NCI-H2029 treated with DMSO at 0.1 percent for 48 hours (cell line): ENCODE results near the gene DOCK2.
"Not testable (repeated sequence)": the region's sequence is repeated elsewhere in the genome, so short reads cannot be mapped to it uniquely, and the experiment has no call there.

Experiments
- DNase-seq: peaks from one replicate; lab custom pipeline; 2025; lab: John Stamatoyannopoulos, UW

DOCK2 gene

DNA sequence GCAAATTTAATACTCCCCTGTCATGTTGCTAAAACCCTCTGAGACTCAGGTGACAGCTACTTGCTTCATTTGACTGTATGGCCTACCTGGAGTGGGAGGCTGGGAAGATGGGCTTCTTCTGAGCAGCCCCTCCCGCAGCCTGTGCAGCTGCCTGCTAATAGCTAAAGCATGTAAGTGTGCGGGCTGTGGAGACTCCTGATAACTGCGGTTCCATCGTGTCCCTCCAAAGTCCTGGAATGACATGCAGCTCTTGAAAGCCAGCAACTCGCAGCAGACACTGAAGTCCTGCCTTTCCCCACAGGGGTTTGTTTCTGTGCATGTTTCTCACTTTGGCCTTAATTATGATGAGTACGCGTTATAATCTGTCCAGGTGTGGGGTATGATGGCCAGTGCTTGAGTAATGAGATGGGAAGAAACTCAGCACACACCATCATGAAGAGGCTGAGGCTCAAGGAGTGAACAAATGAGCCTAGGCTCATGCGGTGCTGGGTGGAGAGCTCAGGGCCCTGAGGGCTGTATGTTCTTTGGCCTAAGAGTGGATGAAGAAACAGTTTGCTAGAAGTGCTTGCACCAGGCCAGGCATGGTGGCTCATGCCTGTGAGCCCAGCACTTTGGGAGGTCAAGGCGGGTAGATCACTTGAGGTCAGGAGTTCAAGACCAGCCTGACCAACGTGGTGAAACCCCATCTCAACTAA lies 119.1 kb downstream of the DOCK2 start:
- no peak for DNase-seq

DNA sequence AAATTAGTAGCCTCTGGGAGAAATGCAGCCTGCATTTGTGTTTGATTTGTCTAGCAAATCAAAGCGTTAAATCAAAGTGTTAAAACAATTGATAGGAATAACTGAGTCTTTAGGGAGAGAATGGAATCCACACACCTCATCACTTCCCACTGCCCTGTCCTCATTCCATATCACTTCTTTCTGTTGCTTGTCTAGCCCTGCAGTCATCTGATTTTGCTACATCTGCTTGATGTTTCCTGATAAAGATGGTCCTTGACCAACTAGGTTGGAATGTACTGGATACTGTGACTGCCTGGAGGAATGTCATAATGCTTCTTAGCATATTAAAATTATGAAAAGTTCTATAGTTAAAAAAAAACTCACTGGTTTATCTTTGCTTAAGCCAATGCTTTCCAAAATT lies 119.9 kb downstream of the DOCK2 start:
- no peak for DNase-seq

DNA sequence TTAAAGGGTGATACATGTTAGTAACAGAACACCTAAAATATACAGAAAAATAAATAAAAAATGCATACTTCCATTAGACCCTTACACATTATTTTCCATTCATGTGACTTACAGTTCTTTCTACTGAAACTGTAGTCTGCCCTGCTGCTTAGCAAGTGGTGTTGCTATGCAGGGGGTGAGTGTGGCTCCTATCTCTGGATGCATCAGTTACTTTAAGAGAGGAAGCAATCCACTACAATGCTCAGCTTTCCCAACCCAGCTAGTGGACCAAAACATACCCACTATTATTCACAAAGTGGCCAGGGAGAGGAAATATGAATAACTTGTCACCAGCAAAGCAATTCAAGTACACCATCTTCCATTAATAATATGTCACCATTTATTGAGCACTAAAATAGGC lies 121.8 kb downstream of the DOCK2 start:
- DNase-seq, result no peak

DNA sequence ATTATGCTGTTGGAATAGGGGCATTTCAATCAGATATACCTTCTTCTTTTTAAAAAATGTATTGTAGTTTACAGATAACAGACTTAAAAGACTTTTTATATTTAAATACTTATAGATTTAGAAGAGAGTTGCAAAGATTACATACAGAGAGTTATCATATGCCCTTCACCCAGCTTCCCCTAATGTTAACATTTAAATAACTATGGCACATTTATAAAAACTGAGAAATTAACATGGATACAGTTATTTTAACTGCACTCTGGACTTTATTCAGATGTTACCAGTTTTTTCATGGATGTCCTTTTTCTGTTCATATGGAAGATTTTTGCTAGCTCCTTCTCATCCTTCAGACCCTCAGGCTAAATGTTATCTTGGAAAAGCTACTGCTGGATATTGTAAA lies 123.2 kb downstream of the DOCK2 start:
- DNase-seq, result no peak

DNA sequence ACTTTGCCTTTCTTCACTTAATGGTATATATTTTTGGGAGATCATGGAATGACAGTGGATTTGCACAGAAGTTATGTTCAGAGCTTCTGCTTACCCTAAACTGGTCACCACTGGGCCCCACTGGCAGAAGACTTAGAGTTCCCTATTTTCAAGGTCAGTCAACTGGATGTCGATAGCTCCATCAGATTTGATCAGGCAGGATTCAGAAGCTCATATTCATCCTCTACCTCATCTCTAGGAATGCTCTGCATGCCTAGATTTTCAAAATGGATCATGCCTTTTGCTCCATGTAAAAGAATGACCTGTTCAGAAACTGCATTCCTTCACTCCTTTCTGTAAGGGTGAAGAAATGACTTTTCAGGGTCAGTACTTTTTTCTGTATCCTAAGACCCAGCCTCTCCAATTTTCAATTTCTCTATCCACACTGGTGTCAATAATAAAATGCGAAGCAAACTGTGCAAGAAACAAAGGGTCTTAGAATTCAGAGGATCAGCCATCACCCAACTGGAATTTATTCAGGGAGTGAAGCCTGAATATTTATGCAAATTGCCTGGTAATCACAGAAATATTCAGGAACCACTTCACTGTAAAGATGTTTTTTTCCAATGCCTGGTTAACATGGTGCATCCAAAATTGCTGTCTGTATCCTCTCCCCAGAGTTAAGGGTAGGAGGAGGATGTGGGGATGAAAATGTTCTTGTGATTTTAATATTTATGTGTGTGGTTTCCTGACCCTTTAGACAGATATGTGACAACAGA lies 125.4 kb downstream of the DOCK2 start:
- no peak for DNase-seq

DNA sequence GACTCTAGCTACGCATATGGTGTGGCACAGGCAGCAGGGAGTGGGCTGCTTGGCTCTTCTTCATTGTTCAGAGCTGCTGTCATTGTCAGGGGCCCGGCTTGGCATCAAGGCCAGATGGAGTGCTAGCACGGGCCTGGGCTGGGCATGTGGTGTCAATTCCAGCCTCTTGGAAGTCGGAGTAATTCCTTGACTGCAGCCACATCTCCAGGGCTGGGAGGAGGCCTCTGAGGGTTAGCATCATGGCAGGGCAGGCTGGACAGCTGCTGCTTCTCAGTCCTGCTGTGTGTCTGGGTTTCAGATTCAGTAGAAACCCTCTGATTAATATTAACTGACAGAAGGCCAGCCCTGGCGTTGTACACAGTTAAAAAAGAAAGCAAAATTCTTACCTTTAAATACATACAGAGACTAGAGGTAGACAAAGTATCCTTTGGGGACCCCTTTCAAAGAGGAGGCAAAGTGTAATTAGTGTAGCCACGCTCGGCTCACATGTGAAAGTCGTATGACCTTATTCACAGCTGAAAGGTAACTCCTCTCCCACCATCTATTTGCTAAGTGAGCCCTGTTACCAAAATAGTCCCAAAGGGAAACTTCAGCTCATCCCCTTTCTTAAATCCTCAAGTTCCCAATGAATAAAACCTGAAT lies 126.4 kb downstream of the DOCK2 start:
- no peak for DNase-seq

DNA sequence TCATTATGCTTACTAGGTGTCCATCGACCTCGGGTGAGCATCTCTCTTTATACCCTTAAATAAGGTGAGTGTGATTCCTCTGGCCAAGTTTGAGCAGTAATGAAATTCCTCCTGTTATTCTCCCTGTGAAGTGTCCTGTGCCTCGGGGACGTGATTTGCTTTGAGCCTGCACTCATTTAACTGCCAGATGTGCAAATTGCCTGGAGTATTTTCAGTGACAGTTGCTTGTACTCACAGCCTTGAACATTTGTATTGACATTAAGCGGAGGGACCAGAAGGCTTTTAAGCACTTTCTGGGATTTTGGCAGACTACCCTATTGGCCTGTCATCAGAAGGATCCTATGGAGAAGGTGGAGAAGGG lies 126.9 kb downstream of the DOCK2 start:
- no peak for DNase-seq

DNA sequence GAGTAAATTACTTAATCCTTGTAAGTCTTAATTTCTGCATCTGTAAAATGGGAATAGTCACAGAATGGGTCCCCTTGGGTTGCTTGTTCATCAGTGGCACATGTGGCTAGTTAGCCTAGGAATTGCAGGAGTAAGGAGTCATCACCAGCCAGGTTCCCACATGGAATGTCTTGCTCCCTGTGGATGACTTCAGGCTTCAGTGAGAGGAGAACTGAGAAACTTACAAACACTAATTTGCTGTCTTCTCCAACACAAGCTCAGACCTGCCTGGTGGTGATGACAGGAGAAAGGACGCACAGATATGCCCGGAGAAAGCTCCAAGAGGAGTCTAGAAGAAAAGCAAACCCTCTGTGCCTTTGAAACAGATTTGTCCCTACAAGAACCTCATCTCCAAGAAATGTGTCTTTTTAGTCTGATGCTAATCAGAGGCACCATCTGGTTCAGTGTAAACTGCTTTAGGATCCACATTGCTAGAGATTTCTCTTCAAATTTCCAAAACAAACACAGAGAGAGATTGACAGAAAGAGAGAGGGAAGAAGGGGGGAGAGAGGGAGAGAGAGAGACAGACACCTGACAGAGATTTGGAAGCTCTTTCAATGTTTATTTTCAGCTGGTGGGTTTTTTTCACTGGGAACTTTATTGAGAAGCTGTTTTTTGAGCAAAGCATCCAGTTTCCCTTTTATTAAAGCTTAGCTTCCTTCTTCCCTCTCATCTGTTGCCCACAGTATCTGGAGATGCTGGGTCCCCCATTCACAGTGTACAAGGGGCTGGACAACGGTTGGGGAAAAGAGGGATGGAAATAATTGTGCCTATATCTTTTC lies 128.3 kb downstream of the DOCK2 start:
- no peak for DNase-seq

DNA sequence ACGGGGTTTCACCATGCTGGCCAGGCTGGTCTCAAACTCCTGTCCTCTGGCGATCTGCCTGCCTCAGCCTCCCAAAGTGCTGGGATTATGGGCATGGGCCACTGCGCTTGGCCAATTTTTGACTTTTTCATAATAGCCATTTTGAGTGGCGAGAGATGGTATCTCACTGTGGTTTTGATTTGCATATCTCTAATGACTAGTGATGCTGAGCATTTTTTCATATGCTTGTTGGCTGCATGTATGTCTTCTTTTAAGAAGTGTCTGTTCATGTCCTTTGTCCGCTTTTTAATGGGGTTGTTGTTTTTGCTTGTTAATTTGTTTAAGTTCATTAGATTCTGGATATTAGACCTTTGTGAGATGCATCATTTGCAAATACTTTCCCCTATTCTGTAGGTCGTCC lies 129.9 kb downstream of the DOCK2 start:
- DNase-seq, result not testable (repeated sequence)

DNA sequence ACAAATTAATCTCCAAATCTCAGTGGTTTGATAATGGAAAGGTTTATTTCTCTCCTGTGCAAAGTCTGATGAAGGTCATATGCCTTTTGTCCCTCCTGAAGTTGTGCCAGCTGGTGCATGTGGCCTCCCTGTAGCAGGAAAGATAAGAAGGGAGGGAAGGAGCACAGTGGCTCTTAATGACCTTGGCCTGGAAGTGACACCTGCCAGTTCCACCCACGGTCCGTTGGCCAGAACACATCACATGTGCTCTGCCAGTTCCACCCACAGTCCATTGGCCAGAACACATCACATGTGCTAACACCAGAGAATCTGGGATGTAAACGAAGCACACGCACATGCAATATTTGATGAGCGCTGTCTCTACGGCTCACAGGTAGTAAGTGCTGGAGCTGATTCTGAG lies 130.9 kb downstream of the DOCK2 start:
- DNase-seq, result no peak

DNA sequence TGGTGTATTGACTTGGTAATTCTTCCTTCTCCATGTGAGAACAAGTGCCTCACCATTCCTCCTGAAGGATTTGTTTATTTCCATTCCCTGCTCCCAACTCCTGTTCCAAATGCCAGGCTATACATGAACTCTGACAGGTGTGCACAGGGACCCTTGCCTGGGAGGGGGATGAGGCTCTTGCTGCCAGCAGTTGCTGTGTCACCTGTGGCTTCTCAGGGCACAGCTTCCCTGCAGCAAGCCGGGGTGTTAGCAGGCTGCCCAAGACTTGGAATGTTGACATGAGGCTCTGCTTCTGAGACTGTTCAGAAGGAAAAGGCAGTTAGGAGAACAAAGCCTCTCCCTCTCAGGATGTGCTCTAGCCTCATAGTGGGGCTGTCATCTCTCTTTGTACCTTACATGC lies 131.3 kb downstream of the DOCK2 start:
- no peak for DNase-seq

DNA sequence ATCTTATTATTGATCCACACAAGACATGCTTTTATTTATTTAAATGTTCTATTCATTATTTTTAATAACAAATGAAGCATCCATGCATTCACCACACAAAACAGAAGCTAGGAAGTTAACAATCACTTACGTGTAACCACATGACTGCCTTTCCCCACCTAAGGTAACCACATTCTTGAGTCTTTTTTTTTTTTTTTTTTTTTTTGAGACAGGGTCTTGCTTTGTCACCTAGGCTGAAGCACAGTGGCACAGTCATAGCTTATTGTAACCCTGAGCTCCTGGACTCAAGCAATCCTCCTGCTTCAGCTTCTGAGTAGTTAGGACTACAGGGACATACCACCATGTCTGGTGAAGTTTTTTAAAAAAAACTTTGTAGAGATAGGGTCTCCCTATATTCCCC lies 133.0 kb downstream of the DOCK2 start:
- no peak for DNase-seq

DNA sequence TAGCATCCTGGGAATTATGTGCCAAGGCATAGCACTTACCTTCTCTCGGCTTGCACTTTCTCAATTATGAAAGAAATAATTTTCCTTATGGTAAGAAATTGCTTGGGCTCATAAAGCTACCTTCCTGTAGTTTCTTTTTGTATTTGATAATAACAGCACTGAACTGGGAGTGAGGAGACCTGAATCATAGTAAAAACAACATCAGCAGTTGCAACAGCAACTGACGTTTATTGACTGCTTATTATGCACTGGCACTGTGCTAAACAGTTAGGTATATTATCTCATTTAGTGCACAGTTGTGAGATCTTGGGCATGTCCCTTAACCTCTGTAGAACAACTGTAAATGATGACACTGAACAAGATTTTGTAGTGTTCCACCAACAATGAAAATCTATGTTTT lies 135.2 kb downstream of the DOCK2 start:
- no peak for DNase-seq

DNA sequence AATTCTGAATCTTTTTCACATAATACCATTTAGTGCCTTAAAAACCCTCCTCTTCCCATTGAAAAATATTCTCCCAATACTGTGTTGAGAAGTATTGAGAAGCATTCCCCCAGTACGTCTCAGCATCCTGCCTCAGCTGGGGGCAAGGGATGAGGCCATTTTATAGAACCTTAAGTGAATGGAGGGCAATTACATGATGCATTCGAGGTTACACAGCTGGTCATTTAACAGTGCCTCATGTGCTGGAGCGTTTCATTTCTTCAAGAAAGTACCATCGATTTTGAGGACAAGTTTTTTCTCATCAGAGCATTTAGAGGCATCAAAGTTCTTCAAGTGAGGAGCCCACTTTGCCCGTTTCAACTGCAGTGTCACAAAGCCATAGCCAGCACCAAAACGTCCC lies 135.6 kb downstream of the DOCK2 start:
- DNase-seq, result no peak

DNA sequence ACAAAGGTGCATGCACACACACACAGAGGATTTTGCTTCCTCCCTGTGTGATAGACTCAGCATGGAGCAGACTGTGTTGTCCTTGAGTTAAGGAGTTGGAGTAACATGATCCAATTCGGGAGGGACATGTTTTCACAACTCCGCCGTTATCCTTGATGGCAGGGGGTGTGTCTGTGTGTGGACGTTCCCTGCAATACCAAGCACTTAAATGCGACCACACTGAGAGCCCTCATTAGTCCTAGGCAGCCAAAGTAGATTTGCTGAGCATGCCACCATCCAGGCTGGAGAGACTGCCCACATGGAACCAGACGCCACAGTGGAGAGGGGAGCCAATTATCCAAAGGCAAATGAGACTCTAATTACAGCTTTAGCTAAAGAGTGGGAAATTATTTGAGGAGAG lies 140.1 kb downstream of the DOCK2 start:
- no peak for DNase-seq

DNA sequence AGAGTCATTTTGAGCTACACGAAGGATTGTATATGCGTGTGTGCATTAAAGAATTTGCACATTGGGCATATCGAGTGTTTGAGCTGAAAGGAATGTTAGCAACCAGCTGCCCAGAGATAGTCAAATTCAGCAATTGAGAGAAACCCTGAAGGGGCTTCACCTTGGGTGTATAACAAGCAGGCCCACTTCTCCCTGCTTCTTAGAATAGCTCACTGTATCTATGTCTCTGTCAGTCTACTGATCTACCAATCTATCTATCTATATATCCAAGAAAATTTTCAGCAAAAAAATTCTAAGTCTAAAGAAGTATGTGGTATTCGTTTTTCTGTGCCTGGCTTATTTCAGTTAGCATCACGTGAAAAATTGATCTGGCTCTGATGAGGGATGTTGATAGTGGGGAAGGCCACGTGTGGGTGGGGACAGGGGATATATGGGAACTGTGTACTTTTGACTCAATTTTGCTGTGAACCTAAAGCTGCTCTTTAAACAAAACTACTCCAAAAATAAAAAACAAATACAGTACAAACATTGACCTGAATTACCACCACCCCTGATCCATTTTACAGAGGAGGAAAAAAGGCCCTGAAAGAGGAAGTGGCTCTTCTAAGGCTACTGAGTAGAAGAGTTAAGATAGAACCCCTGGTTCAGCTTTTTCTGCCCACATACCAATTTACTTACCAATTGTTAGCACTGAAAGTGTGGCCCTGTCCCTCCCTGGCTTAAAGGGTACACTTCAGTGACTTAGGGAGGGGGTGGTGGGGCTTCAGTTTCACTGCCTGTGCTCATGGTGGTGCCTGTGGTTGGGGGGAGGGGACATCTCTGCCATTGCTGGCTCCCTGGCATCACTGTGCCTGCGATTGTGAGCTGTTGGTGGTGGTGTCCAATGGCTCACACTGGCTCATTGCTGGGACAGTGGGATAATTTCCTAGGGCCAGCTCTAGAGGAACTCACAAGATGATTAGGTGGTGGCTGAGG lies 141.8 kb downstream of the DOCK2 start:
- DNase-seq, result no peak

DNA sequence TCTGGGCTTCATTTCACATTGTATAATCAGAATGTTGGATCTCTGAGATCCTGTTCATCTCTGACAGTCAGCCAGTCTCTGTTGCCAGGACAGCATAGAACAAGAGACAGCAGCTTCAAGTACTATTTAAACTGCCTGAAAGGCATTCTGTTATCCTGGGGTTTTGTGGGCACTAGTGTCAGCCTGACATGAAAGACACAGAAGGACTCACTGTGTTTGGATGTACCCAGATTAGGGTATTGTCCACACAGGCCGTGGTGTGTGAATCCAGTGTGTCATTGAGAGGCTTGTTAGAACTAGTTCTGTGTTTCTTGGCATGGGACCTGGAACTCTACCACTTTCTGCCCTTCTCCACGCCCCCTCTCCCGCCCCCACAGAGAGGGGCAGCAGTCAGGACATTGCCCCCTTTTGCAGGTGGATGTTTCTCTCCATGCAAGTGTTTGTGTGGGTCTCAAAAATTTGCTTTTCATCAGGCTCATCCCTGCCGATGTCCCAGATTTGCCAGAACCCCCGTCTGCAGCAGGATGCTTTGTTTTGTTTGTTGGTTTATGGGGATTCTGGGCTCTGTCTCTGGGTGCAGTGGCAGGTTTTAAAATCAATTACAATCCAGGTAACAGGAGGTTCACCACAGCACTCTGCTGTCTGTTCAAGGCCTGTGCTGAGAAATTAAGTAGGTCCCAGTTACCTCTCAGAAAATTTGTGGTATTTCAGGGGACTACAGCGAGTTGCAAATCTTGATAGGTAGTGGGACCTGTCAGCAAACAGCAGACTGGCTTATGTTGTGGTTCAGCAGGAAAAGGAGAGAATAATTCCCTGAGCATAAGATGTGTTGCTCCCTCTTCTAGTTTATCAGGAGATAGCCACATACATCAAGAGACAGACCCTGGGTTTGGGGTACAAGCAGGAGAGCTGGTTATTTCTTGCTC lies 144.6 kb downstream of the DOCK2 start:
- no peak for DNase-seq

DNA sequence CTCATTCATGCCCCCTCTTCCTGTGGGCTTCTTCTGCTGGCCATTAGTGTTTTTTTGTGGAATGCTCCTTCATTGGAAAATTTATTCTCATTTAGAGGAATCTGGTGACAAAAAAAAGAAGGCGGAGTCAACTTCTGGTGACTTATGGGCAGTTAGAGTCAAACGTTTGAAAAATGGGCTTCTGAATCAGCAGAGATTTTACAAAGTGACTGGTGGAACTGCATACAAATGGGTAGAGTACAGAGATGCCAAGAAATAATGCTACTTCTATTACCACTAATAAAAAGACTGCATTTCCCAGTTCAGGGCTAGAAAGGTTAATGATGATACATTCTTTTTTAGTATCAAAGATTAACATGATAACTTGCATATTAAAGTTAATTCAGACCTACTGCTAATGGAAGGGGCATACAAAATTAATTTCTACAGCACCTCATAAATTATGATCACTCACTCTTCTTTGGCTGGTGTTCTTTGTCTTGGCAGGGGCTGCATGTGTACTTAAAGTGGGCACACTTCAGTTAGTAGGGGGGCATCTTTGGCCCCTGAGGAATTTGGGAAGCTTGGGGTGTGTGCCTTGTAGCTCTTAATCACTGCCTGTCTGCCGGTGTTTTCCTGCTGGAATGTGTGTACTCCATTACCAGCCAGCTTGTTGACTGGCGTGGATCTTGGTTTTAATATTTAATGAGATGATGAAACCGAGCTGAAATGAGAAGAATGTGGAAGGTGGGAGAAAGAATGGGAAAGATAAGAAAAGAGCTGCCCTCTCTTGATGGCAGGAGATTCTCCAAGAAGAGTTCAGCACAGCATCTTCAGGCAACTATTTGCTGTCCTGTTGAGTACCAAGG lies 148.9 kb downstream of the DOCK2 start:
- DNase-seq, result no peak

DNA sequence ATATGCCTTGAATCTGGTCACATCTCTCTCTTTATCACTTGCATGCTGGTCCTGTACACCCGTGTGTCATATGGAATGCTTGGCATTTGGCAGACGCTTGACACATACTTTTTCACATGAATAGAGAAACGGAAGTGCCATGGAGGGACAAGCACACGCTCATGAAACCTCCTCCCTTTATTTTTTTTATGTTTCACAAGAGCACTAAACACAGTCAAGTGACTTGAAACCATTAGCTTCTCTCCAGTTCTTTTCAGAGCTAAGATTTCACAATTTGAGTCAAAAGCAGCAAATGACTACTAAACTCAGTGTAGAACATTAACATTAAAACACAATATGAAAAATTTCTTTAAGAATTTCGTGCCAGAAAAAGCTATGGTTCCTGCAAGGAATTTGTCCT lies 151.1 kb downstream of the DOCK2 start:
- DNase-seq, result no peak
